ENCODE measurements around the gene CLSTN2.

Gene CLSTN2

DNA sequence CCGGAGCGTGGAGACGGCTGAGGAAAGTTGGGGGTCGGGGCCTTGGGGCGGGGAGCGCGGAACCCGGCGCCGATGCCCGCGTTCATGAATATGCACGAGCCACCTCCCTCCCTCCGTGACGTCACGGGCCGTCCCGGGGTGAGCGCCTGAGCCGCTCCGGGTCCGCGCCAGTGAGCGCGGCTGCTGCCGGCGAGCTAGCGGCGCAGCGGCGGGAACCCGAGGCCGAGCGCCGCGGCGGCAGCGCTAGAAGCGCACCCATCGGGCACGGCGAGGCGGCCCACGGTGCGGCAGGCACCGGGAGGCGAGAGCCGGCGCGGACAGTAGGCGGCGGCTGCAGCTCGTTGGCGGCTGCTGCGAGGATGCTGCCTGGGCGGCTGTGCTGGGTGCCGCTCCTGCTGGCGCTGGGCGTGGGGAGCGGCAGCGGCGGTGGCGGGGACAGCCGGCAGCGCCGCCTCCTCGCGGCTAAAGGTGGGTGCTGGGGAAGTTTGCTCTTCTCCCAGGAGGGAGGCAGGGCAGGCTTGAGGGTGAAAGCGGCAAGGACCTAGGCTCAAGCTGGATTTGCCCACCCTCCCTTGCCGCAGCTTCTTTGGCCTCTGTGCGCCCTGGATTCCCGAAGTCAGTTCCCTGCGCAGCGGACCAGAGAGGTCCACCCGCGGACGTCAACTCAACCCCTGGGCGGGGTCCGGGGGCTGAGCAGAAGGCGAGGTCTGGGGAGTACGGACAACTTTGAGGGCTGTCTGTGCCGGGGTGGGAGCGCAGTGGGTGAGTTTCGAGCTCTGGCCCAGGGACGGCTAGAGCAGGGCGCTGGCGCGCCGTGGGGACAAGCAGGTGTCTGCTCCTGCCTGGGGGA is at the start of gene CLSTN2:
Gene CLSTN2, plus strand, starts transcription at position 170 of the 850 bp plus-strand sequence.
- DNase-seq, result no peak

DNA sequence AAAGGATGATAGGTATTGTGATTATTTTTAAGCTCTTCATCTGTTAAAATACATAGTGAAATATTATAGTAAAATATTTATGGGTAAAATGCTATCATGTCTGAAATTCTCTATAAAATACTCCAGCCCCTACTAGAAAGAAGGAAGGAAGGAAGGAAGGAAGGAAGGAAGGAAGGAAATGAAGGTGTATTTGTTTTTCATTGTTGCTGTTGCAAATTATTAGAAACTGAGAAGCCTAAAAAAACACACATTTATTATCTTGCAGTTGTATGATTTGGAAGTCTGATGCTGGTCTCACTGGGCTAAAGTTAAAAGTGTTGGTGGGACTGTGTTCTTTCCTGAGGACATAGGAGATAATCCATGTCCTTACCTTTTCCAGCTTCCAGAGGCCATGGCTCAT is 47.6 kb upstream of the CLSTN2 start:
- DNase-seq, result no peak

DNA sequence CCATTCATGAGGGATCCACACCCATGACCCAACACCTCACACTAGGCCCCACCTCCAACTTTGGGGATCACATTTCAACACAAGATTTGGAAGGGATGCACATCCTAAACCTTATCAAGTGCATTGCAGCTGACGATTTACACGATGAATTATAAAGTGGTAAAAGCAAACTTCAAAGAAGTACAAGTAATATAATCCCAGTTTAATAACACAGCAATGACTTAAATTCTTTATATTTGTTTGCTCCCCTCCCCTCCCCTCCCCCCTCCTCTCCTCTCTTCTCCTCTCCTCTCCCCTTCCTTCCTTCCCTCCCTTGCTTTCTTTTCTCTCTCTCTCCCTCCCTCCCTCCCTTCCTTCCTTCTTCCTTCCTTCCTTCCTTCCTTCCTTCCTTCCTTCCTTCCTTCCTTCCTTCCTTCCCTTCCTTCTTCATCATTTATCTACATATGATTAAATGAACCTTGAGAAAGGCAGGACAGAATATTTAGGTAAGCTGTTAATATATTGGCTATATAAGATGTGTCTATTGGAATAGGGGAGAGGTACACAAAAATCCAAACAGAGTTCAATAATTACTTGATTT is 46.3 kb upstream of the CLSTN2 start:
- DNase-seq, result no peak

DNA sequence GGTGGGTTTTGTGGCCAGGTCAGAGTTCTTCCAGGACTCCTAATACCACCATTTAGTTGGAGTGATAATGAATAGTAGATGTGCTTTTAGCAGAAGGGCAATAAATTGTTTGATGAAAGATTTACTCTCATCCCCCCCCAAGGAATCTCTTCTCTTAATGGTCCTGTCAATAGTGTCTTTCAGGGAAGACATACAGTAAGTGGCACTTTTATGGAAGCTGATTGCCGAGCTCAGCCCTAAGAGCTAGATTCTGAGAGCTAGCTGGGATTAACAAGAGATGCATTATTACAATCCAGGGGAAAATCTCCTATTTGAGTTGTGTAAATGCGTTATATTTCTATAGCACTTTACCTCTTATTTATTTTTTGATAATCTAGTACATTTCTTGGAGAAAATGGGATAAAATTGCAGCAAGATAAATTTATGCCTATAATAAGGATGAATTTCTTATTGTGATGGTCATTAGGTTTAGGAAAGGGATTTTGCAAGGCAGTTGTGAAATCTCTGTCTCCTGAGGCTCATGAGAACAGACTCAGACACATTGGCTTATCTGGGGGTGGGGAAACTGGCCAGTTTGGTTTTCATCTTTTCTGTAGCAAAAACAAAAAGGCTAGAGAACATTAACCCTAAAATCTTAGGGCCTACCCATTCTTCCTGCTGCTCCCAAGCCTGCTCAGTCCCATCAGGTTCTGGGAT is 41.6 kb upstream of the CLSTN2 start:
- no peak for DNase-seq

DNA sequence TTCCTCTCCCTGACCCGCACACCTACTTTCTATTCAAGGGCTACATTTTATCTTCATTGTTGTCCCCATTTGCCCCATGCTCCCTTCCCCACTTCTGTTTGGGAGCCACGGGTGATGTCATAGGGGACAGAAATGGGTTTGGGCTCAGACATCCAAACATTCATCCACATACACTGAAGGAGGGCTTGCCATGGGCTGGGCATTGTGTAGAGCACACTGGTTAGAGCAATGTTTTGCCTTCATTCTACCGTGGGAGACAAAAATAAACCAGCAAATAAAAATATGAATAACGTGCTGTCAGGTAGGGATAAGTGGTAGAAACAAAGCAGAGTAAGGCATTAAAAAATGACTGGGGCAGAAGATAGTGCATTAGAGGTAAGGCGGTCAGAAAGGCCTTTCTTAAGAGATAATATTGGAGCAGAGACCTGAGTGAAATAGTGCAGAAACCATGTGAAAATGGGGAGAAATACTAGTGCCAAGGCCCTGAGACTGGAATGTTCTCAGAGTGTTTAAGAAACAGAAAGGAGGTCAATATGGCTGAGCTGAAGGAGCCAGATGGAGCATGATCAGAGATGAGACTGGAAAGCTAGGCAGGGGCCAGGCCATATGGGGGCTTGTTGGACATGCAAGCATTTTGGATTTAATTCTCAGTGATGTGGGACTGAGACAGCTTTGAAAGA is 40.9 kb upstream of the CLSTN2 start:
- DNase-seq, result no peak

DNA sequence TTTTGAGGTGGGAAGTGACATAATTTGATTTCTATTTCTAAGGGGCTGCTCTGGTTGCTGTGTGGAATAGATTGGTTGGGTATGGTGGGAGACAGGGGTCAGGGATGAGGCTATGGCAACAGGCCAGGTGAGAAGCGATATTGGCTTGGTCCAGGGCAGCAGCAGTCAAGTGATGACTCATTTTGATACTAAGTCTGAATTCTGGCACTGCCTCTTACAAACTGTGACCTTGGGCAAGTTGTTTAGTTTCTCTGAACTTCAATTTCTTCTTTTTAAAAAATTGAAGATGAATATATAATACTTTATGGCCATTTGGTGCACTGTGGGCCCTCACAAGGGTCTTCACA is 40.4 kb upstream of the CLSTN2 start:
- DNase-seq, result no peak

DNA sequence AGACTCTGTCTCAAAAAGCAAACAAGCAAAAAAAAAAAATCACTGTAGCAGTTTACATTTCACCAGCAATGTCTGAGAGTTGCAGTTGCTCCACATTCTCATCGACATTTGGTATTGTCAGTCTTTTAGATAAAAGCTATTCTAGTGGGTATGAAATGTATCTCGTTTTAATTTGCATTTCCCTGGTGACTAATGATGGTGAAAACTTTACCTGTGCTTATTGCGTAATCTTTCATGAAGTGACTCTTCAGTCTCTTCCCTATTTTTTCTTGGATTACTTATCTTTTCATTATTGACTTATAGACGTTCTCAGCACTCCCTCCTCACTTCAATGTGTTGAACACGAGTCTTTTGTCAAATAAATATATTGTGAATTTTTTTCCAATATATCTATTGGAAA is 37.2 kb upstream of the CLSTN2 start:
- no peak for DNase-seq

DNA sequence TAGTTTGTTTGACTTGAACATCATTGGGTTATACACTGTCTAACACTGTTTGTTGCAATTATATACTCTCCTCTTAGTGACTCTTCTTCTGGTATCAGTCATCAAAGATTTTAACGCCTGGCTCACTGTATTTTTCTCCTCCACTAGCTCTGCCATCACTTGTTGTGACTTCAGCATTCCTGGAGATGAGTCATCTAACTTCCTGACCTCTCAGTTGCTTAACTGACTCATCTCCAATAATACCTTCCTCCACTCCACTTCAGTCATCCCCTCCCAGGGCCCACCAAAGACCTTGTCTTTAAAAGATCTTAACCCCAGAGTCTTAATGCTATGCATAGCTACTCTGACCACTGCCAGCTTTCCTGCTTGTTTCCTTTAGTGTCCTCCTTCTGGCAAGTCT is 28.6 kb upstream of the CLSTN2 start:
- no peak for DNase-seq

DNA sequence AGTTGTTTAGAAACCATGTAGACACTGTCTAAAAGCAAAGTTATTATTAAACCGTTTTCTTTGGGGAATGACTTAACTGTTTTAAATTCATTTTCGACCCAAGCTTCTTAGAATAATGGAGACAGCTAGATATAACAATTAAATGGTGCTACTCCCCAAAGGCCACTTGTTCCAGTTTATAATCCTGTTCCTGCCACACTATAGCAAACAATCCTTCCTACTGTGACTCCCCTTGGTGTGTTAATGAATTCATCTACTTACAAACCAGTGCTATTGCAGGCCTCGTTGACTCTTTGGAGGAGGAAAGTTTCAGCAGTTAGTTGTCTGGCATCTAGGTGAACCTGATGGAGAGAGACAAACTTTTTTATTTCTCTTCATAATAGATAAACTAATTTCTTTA is 25.2 kb upstream of the CLSTN2 start:
- no peak for DNase-seq

DNA sequence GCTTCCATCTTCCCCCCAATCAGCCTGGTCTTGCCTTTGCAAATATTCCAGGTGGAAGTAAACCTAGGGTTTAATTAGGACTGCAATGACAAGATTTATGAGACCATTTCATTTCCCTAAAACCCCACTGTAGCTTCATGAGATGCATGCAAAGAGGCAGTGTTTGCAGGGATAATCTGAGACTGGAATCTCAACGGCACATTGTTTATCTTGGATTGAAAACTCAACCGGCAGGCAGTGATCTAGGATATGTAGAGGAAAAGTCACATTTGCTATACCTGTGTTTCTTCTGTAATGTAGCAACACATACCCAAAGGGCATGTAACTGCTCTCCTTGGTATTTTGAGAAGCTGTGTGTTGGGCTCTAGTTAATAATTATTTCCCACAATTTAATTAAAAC is 18.7 kb upstream of the CLSTN2 start:
- no peak for DNase-seq

DNA sequence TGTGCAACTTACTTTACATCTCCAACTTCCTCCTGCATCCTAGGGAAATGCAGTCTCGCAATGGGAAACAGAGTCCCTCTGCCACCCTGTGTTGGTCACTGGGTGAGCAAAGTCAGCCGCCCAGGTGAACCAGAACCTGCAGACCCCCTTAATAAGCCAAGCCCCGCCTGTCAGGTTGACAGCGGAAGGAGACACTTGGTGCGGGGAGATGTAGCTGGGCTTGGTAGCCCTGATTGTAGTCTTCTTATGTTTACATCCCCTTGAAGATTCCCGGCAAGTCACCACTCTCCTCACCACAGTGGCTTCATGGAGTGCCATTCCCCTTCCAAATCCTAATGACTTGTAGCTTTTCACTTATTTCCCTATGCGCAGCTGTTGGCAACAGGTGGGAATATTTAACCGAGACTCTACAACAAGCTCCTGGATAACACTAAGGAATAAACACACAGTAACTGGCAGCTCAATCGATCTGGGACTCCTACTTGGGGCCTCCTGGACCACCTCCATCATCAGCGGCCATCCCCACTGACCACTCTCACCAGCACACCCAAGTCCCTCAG is 17.7 kb upstream of the CLSTN2 start:
- no peak for DNase-seq

DNA sequence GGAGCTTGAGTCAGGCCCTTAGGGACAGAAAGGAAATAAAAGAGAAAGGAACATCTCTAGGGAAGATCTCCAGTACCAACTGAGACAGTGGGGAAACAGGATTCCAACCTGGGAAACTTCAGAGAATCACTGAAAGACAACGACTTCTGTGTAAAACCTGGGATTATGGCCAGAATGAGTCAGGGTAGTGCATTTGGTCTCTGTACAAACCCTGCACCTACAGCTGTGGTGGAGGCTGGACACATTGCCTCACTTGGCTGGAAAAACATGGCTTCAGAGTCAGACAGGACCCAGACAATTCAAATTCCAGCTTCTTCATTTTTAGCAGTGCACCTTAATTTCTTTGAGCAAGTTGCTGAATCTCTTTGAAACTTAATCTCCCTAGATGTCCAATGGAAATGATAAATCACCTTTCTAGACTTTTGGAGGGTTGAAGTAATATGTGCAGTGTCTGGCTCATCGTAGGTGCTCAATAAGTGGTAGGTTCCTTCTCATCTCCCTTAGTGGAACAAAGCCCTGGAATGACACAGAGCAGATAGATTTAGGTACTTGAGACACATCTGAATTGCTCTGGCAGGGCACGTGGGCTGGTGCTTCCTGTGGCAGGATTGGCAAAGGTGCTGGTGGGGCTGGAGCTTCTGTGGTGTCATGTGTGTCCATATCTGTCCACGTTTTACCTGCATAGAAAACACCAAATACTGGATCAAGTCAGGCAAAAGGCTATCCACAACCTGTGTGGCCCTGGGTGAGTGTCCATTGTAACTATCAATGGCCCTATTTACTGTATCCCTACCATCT is 6.1 kb upstream of the CLSTN2 start:
- DNase-seq, result no peak

DNA sequence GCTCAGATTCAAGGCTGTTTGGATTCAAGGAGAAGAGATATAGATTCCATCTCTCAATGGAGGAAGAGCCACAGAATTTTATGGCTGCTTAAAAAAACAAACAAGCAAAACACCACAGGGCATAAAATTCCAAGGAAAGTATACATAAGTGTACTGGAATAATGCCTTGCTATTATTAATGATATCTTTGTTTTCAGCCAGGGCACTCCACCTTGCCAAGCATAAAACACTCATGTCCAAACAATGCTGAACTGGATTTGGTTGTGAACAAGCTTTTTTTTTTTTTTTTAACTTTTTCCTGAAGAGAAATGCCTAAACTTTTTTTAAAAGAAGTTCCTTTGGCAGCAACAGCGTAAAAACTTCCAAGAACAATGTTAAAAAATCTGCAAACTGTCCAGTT is 4.8 kb upstream of the CLSTN2 start:
- DNase-seq, result no peak

DNA sequence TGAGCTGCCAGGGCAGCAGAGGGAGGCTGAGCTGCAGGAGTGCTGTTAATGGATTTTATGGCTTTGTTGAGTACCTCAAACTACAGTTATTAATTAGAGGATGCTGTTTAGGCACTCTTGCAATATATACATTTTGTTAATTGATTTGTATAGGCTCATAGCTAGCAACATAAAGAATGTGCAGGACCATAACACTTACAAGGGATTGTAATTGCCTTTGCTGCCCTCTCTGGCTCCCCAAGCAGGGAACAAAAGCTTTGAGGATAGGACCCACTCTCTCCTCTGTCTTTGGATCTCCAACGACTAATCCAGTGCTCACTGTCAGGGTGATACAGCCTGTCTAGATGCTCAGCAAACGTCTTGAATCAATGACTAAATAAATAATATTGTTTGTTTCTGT is 1.2 kb upstream of the CLSTN2 start:
- no peak for DNase-seq

DNA sequence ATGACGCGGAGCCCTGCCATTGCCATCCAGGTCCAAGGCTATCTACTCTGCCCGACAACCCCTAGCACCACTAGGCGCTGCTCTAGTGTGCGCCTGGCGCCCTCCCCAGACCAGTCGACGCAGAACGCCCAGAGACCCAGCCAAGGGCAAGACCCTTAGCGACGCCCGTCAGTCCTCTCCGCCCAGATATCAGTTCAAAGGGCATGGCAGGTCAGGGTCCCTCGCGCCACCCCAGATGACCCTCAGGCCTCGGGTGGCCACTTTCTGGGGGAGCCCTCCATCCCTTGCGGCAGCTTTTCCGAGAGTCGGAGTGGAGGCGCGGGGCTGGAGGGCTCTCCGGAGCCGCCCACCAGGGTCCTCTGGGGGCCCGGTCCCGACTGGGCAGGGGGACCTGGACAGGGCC is 371 bp upstream of the CLSTN2 start:
- no peak for DNase-seq

DNA sequence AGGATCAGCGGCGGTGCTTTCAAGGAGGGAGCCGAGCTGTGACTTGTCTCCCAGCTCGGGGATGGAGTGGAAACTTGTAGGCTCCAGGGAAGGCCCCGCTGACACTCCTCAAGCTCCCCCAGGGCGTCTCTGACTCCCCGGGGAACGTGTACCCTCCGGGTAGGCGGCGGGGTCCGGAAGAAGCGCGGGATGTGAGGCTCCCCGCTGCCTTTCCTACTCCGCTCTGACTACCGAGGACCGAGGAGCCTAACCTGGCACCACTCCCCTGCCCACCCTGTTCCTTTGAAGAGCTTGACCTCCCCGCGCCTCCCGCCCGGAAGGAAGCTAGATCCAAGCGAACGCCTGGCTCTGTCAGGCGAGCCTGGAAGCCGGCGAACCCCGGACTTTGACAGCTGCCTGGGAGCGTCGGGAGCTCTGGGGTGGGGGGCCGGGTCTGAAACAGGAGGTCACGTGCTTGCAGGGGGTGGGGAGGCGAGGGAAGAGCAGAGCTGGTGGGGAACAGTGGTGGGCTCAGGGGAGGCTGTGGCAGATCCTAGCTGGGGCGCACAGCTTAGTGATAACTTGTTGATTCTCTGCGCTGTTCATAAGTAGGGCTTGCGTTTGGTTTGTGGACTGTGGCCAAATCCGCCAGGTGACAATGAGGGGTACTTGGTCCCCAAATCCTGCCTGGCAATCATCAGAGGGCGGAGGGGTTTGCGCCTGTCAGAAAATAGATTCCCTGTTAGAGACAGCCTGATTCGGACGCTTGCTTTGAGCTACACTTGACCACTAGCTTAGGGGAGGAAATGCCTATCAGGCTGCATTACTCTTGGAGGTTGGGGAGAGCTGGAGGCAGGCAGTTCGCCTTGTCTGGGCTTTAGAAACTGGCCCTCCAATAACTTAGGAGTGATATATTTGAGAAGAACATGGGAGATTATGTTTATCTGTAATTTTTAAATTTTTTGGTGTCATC is 1.2 kb downstream of the CLSTN2 start:
- DNase-seq, result no peak

DNA sequence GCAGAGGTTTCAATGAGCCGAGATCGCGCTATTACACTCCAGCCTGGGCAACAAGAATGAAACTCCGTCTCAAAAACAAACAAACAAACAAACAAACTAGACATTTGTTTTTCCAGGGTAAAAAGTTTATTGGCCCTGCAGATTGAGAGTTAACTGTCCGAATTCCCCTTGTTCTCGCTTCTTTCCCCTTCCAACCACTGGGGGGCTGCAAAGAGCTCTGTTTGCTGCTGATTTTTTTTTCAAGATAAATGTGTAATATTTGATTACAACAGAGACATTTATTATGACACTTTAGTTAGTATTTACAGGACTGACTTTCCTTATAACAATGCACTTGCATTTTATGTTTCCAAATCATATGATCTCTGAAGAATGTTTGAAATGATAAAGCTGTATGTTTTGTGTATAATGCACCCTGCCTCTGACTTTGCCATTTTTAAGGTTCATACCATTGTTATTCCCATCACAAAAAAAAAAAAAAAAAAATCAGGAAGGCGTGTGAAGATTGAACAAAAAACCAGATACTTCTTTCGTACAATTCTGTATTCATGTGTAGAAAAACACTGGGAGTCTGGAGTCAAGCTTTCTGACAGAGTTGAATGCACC is 2.8 kb downstream of the CLSTN2 start:
- no peak for DNase-seq

DNA sequence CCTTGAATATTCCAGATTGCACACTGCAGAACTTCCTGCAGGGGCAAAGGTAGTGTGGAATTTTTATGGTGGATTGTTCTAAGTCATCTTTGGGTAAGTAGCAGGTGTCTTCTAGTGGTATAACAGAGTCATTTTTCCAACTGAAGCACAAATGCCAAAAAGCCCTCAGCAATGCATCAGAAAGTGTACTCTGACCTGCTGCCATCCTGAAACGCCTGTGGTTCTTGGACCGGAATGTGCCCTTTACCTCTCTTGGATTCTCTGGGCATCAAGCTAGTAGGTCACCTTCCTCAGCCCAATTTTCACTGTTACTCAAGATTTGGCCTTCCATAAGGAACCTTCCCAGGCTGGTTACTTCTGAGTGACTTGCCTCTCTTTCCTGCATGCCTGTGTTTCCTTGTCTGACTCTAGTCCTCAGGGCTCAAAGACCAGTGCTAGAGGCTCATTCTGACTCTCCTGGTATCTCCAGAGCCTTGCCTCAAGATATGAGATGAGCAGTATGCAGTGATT is 4.8 kb downstream of the CLSTN2 start:
- DNase-seq, result no peak

DNA sequence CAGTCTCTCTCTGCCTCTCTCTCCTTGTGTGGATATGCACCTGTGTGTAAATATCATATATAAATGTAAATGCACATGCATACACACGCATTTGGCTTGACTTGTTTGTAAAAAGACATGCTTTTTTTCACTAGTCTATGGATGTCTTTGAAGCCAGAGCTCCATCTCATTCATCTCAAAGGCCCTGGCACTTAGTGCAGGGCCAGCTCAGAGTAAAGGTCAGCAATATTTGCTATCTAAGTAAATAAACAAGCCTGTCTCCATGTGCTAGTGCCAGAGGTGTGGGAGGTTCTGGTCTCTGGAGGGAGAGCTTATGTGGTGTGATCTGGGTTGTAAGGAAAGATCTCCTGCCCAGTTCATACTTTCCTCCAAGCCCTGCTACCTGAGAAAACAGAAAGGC is 5.6 kb downstream of the CLSTN2 start:
- DNase-seq, result no peak

DNA sequence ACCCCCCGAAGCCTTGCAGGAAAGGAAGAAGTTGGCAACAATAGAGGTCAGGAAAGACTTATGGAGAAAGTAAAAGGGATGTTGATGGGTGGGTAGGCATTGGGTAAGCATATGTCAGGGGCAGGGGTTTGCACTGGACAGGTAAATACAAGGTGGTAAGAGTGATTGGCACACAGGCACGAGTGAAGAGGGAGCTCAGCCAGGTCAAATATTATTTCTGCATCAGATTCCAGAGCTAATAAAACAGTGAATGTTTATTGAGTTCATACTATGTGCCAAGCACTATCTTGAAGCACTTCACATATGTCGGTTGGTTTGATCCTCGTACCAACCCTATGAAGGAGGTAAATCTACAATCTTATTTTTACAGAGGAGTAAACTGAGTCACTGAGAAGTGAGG is 6.6 kb downstream of the CLSTN2 start:
- DNase-seq, result no peak
